GM12865 (cell line): ENCODE measurements around the gene NOL9.
"Not testable (repeated sequence)": the region's sequence is repeated elsewhere in the genome, so short reads cannot be mapped to it uniquely, and the experiment has no call there.

Experiments used
- DNase-seq: peaks from one replicate; pipeline ENCODE4 v3.0.0; 2010; ENCODE audit warnings: low read depth
- H3K4me3 ChIP-seq: 2 replicates; pipeline ENCODE4 v1.5.1; 2011; ENCODE audit warnings: mild to moderate bottlenecking, low read depth, low read length, control low read depth
- TF ChIP-seq, protein P1 (sequence below): IDR thresholded peaks from 2 replicates; pipeline ENCODE4 v1.5.1; 2011; ENCODE audit warnings: low read length, control low read depth, low read depth, inconsistent platforms; ENCODE audit not compliant: insufficient read depth; ENCODE audit errors: missing control alignments

The NOL9 gene

DNA sequence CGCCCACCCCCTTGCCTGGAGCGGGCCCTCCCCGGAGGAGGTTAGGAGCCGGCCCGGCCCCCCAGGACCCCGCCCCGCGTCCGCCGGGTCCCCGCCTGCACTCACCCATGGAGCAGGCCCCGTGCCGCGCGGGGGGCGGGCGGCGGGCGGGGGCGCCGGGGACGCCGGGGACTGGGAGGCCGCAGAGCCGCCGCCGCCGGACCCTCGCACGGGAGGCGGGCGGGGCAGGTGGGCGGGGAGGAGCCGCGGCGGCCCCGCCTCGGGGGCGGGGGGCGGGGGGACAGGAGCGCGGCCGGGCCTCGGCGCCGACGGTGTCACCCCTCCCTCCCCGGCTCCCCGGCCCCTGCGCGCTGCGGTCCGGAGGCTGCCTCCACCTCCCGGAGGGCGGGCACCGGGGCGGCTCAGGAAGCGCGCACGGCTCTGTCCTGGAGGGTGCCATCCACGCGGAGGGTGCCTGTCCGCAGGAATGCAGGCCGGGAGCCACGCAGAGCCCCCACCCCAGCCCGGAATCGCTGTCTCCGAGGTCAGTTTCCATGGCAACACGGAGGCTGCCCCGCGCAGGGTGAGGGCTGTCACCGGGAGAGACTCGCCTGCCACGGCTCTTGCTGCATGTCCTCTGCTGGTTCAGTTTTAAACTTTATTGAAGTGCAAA lies 57.0 kb downstream of the NOL9 start:
- no peak overlapping the region for H3K4me3 ChIP-seq

GRCh38 chr1:6496890-6497214 lies 57.5 kb downstream of the NOL9 start:
- H3K4me3 ChIP-seq, result no peak overlapping the region
- TF ChIP-seq, protein P1, sequence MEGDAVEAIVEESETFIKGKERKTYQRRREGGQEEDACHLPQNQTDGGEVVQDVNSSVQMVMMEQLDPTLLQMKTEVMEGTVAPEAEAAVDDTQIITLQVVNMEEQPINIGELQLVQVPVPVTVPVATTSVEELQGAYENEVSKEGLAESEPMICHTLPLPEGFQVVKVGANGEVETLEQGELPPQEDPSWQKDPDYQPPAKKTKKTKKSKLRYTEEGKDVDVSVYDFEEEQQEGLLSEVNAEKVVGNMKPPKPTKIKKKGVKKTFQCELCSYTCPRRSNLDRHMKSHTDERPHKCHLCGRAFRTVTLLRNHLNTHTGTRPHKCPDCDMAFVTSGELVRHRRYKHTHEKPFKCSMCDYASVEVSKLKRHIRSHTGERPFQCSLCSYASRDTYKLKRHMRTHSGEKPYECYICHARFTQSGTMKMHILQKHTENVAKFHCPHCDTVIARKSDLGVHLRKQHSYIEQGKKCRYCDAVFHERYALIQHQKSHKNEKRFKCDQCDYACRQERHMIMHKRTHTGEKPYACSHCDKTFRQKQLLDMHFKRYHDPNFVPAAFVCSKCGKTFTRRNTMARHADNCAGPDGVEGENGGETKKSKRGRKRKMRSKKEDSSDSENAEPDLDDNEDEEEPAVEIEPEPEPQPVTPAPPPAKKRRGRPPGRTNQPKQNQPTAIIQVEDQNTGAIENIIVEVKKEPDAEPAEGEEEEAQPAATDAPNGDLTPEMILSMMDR, result no peak
- DNase-seq, result no peak

More for the DNA sequence above, 57.0 kb downstream of the NOL9 start:
- peak; percentile 35 for DNase-seq
- TF ChIP-seq, protein P1, result no peak

DNA sequence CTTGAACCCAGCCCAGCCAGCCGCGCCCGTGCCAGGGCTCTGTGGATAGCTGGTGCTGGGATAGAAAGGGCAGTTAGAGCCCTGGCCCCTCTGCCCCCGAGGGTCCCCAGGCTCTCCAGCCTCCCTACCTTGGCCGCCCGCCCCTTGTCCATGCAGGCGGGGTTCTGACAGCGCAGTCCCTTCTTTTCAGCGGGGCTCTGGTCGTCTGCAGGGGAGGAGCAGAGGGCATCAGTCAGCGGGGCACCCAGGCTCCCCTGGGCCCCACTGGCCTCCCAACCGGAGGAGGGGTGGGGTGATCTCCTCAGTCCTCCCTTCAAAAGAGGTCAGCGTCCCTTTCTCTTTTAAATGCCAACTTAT lies 58.0 kb downstream of the NOL9 start:
- DNase-seq, result no peak
- TF ChIP-seq, protein P1, result no peak
- H3K4me3 ChIP-seq, result no peak overlapping the region

GRCh38 chr1:6495540-6496364 lies 58.6 kb downstream of the NOL9 start:
- DNase-seq, result no peak
- TF ChIP-seq, protein P1, result no peak
- H3K4me3 ChIP-seq, result no peak overlapping the region

DNA sequence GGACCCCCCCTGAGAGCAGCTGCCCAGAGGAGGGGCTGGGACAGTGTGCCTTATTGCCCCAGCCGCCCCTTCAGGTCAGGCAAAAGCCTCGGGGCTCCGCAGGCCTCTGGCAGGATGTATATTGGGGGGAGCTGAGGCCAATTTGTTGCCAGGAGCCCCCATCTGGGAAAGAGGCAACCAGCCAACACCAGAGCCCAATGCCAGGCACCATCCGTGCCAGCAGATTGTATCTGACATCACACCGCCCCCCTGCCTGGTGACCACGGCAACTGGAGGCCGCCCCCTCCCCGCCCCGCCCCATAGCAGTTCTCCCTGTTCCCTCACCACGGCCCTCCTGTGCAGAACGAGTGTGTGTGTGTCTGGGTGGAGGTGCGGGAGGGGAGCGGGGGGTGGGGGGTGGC lies 59.3 kb downstream of the NOL9 start:
- no peak overlapping the region for H3K4me3 ChIP-seq
- DNase-seq, result no peak
- TF ChIP-seq, protein P1, result no peak

DNA sequence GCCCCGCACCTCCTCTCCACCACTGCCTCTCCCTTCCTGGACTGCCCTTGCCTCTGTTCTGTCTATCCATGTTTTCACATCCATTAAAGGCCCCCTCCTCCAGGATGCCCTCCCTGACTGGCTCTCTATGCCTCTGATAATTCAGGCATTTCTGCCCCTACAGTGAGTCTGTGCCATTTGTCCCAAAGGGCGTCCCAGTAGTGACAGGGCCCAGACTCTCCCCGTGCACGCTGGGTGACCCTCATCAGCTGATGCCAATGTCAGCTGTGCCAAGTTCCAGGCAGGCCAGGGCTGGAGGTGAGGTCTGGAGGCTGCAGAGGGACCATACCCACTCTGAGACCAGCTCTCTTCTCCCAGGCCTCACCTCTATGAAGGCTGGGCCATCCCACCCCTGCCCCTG lies 59.7 kb downstream of the NOL9 start:
- TF ChIP-seq, protein P1, result no peak
- DNase-seq, result no peak
- H3K4me3 ChIP-seq, result no peak overlapping the region

- not testable (repeated sequence) for H3K4me3 ChIP-seq, DNase-seq
These were observed 60.5 kb downstream of the NOL9 start for GRCh38 chr1:6493834-6494223.
